DOHH2 (cell line): ENCODE measurements around the gene SP6.

Experiments
- H3F3A ChIP-seq: fragments of 200-600 bp; sonication (generic), shearing (Covaris generic); 2 replicates; pipeline ENCODE4 v1.6.0; 2016; ENCODE audit warnings: antibody characterized with exemption, mild to moderate bottlenecking; ENCODE audit not compliant: control insufficient read depth, insufficient read depth
- H3K27ac ChIP-seq: fragments of 200-600 bp; sonication (generic); 2 replicates; pipeline ENCODE4 v1.5.1; 2014; ENCODE audit warnings: low read depth, mild to moderate bottlenecking, low read length, moderate library complexity
- H3K27me3 ChIP-seq: fragments of 200-600 bp; sonication (generic); 2 replicates; pipeline ENCODE4 v1.6.1; 2014; ENCODE audit warnings: mild to moderate bottlenecking, low read length, mixed read lengths; ENCODE audit not compliant: control insufficient read depth
- H3K36me3 ChIP-seq: fragments of 200-600 bp; sonication (generic); 2 replicates; pipeline ENCODE4 v1.6.1; 2014; ENCODE audit warnings: mild to moderate bottlenecking, low read length, moderate library complexity, mixed read lengths; ENCODE audit not compliant: control insufficient read depth
- H3K4me1 ChIP-seq: fragments of 200-600 bp; sonication (generic); 2 replicates; pipeline ENCODE4 v1.6.1; 2014; ENCODE audit warnings: mild to moderate bottlenecking, low read length, mixed read lengths; ENCODE audit not compliant: control insufficient read depth
- H3K4me2 ChIP-seq: fragments of 200-600 bp; sonication (generic); 2 replicates; pipeline ENCODE4 v1.6.0; 2014; ENCODE audit warnings: mild to moderate bottlenecking, low read length, moderate library complexity
- H3K4me3 ChIP-seq: fragments of 200-600 bp; sonication (generic); 2 replicates; pipeline ENCODE4 v1.5.1; 2014; ENCODE audit warnings: mild to moderate bottlenecking, low read length, mixed read lengths
- H3K79me2 ChIP-seq: fragments of 200-600 bp; sonication (generic); 2 replicates; pipeline ENCODE4 v1.6.1; 2014; ENCODE audit warnings: mild to moderate bottlenecking, low read length, mixed read lengths; ENCODE audit not compliant: control insufficient read depth
- H3K9me2 ChIP-seq: fragments of 200-600 bp; sonication (generic); replicated peaks from 2 replicates; pipeline ENCODE4 v1.6.1; 2014; ENCODE audit warnings: mild to moderate bottlenecking, low read length, mixed read lengths; ENCODE audit not compliant: control insufficient read depth
- H3K9me3 ChIP-seq: fragments of 200-600 bp; sonication (generic); 2 replicates; pipeline ENCODE4 v1.6.1; 2014; ENCODE audit warnings: antibody characterized with exemption, low read length, mixed read lengths; ENCODE audit not compliant: control insufficient read depth, insufficient read depth
- H4K20me1 ChIP-seq: fragments of 200-600 bp; sonication (generic); 2 replicates; pipeline ENCODE4 v1.6.0; 2014; ENCODE audit warnings: low read depth, mild to moderate bottlenecking, antibody characterized with exemption, low read length, moderate library complexity; ENCODE audit not compliant: control insufficient read depth, insufficient read depth
- EZH2phosphoT487 ChIP-seq: fragments of 200-600 bp; sonication (generic); IDR thresholded peaks from 2 replicates; pipeline ENCODE4 v1.6.1; 2017; ENCODE audit warnings: borderline replicate concordance, mild to moderate bottlenecking, antibody characterized with exemption, low read length, moderate library complexity, mixed read lengths
- TF ChIP-seq, protein P1 (sequence below): fragments of 200-600 bp; sonication (generic); IDR thresholded peaks from one replicate; pipeline ENCODE4 v1.5.1; 2014; ENCODE audit warnings: antibody characterized with exemption, mild to moderate bottlenecking, low read depth, low read length; ENCODE audit not compliant: poor library complexity, severe bottlenecking

The SP6 gene

DNA sequence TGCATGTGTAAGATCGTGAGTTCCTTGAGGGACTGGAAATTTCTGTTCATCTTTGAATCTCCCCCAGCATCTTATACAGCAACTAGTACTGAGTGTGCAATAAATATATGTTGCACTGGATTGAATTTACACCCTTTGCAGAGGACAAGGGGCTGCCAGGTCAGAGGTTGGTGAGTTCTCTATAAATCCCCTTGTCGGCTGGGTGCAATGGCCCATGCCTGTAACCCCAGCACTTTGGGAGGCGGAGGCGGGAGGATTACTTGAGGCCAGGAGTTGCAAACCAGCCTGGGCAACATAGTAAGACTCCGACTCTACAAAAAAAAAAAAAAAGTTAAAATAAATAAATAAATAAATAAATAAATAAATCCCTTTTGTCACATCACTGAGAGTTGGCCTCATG is 9.4 kb upstream of the SP6 start:
- H3K4me3 ChIP-seq = no peak overlapping the region
- TF ChIP-seq, protein P1, sequence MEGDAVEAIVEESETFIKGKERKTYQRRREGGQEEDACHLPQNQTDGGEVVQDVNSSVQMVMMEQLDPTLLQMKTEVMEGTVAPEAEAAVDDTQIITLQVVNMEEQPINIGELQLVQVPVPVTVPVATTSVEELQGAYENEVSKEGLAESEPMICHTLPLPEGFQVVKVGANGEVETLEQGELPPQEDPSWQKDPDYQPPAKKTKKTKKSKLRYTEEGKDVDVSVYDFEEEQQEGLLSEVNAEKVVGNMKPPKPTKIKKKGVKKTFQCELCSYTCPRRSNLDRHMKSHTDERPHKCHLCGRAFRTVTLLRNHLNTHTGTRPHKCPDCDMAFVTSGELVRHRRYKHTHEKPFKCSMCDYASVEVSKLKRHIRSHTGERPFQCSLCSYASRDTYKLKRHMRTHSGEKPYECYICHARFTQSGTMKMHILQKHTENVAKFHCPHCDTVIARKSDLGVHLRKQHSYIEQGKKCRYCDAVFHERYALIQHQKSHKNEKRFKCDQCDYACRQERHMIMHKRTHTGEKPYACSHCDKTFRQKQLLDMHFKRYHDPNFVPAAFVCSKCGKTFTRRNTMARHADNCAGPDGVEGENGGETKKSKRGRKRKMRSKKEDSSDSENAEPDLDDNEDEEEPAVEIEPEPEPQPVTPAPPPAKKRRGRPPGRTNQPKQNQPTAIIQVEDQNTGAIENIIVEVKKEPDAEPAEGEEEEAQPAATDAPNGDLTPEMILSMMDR = no peak
- no peak for TF ChIP-seq EZH2phosphoT487
- H3K27me3 ChIP-seq = peaks cover 23% of the 10 kb centered on the region
- H3K9me2 ChIP-seq = no peaks in the 10 kb centered on the region
- H3K27ac ChIP-seq = no peak overlapping the region
- no peak overlapping the region for H3K4me2 ChIP-seq
- no peaks in the 10 kb centered on the region for H4K20me1 ChIP-seq
- no peaks in the 10 kb centered on the region for H3K9me3 ChIP-seq
- H3K36me3 ChIP-seq = no peaks in the 10 kb centered on the region
- no peaks in the 10 kb centered on the region for H3F3A ChIP-seq
- H3K79me2 ChIP-seq = no peaks in the 10 kb centered on the region
- no peaks in the 10 kb centered on the region for H3K4me1 ChIP-seq

DNA sequence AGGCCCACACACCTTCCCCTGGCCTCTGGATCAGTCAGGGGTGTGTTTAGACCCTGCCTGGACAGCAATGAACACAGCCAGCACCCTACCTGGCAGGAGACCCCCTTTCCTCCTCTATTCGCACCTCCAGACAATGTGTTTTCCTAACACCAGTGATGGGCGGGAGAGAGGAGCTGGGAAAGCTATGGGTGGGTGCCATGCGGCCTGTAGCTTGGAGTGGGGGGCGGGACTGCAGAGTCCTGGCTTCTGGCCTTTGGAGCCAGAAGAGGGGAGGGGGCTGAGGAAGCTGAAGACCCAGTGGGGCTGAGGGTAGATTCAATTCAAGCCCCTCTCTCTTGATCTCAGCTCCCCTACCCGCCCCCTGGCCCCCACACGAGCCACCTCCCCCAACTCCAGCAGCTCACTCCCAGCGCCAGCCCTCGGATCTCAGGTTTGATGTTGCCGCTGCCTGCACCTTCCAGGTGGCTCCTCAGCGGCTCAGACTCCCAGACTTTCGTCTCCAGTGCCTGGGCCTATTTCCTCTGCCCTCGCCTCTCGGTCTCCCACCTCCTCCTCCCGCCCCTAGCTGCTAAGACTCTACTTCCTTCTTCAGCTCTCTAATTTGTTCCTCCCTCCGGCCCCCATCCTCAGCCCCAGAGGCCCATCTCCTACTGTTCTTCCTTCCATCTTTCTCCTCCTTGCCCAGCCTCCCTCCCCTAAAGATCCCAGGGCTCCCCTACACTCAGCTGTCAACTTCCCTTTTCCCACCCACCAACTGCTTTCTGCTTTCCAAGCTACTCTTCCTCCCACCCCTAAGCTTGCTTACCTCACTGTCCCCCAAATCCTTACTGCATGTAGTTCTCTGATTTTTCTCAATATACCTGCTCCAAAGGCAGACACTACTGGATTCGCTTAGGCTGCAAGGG is 6.8 kb upstream of the SP6 start:
- Histone ChIP-seq H3F3A (no peaks in the 10 kb centered on the region), H3K27ac (no peak overlapping the region), H3K36me3 (no peaks in the 10 kb centered on the region), H3K9me3 (no peaks in the 10 kb centered on the region), H3K9me2 (no peaks in the 10 kb centered on the region), H4K20me1 (no peaks in the 10 kb centered on the region), H3K79me2 (no peaks in the 10 kb centered on the region), H3K4me2 (no peak overlapping the region), H3K4me1 (no peaks in the 10 kb centered on the region), H3K27me3 (peaks cover 49% of the 10 kb centered on the region), H3K4me3 (no peak overlapping the region)
- TF ChIP-seq EZH2phosphoT487 = no peak
- TF ChIP-seq, protein P1 = no peak

DNA sequence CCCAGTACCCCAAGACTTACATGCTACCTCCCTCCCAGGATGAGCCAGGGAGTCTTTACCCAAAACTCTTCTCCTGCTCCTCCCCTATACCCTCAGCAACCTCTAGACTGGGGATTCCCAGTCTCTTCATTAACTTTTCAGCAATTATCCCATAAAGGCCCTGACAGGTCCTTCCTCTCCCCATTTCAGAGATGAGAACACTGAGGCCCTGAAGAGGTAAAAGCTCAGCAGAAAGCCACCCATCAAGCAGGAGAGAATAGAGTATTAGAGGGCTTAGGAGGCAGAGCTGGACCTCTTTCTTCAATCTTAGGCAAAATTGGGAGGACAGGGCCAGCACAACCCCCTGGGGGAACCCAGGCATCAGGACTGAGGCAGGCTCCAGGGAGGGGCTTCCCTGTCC is 5.9 kb upstream of the SP6 start:
- Histone ChIP-seq H3K4me1 (no peaks in the 10 kb centered on the region), H3K9me2 (no peaks in the 10 kb centered on the region), H3K9me3 (no peaks in the 10 kb centered on the region), H3K4me3 (no peak overlapping the region), H3F3A (no peaks in the 10 kb centered on the region), H3K27me3 (peaks cover 59% of the 10 kb centered on the region), H3K79me2 (no peaks in the 10 kb centered on the region), H3K27ac (no peak overlapping the region), H3K36me3 (no peaks in the 10 kb centered on the region), H4K20me1 (no peaks in the 10 kb centered on the region), H3K4me2 (no peak overlapping the region)
- TF ChIP-seq, protein P1 = no peak
- TF ChIP-seq EZH2phosphoT487 = no peak
